Measurements from ENCODE around the gene ZBTB43. TPM values are rescaled to one million over a fixed set of nuclear protein-coding genes. Genes with fewer than 3 reads are reported as not detected.

ZBTB43 gene
- total RNA-seq, 1 donor from 2014 or later: 21.9 TPM

DNA sequence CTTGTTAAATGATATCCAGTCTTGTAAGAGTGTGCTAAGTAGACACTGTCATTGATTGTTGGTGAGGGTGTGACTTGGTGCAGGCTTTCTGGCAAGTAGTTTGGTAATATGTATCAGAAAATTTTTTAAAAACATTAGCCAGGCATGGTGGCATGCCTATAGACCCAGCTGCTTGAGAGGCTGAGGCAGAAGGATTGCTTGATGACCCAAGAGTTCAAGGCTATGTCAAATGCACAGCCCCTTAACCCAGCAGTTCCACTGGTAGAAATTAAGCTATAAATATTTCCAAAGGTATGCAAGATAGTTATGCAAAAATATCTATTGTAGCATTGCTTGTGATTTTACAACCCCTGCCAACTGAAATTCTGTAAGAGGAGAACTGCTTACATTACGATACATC, 24.2 kb downstream of the ZBTB43 start:
- peaks cover 7% of the 10 kb centered on the region for H3K36me3 ChIP-seq (ENCODE audit: control insufficient read depth, insufficient read depth, low read length)
- no peak for FAIRE-seq

DNA sequence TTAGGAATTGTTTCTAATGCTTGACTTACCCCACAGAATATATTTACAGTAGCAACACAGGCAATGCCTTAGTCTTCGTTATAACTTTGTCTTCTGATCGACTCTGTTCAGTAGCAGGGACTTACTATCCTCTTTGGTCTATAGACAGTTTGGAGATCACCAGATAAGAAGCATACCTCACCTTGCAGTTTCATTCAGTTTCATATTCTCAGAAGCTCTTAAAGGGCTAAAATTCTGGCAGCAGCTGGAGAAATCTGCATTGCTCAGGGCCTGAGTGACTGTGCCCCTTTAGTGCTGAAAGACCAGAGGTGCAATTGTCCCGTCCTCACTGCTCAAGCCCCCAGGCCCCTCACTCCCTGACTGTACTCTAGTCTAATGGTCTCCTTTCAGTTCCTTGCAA, 26.0 kb downstream of the ZBTB43 start:
- TF ChIP-seq, protein P1, sequence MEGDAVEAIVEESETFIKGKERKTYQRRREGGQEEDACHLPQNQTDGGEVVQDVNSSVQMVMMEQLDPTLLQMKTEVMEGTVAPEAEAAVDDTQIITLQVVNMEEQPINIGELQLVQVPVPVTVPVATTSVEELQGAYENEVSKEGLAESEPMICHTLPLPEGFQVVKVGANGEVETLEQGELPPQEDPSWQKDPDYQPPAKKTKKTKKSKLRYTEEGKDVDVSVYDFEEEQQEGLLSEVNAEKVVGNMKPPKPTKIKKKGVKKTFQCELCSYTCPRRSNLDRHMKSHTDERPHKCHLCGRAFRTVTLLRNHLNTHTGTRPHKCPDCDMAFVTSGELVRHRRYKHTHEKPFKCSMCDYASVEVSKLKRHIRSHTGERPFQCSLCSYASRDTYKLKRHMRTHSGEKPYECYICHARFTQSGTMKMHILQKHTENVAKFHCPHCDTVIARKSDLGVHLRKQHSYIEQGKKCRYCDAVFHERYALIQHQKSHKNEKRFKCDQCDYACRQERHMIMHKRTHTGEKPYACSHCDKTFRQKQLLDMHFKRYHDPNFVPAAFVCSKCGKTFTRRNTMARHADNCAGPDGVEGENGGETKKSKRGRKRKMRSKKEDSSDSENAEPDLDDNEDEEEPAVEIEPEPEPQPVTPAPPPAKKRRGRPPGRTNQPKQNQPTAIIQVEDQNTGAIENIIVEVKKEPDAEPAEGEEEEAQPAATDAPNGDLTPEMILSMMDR (IDR thresholded peaks at IDR 0.05; ENCODE audit: insufficient read depth, low read length, severe bottlenecking): no peak
- peaks cover 7% of the 10 kb centered on the region for H3K36me3 ChIP-seq (ENCODE audit: control insufficient read depth, insufficient read depth, low read length)
- H3K27me3 ChIP-seq (ENCODE audit: control insufficient read depth, insufficient read depth, low read length): no peaks in the 10 kb centered on the region
- H3K4me3 ChIP-seq (ENCODE audit: low read depth, low read length): no peak overlapping the region
- FAIRE-seq (no peak), DNase-seq (ENCODE audit: low read depth) (no peak)

More for the DNA sequence above, 24.2 kb downstream of the ZBTB43 start:
- H3K27me3 ChIP-seq (ENCODE audit: control insufficient read depth, insufficient read depth, low read length): no peaks in the 10 kb centered on the region
- TF ChIP-seq, protein P1 (IDR thresholded peaks at IDR 0.05; ENCODE audit: insufficient read depth, low read length, severe bottlenecking): no peak
- DNase-seq (ENCODE audit: low read depth): no peak
- H3K4me3 ChIP-seq (ENCODE audit: low read depth, low read length): no peak overlapping the region

DNA sequence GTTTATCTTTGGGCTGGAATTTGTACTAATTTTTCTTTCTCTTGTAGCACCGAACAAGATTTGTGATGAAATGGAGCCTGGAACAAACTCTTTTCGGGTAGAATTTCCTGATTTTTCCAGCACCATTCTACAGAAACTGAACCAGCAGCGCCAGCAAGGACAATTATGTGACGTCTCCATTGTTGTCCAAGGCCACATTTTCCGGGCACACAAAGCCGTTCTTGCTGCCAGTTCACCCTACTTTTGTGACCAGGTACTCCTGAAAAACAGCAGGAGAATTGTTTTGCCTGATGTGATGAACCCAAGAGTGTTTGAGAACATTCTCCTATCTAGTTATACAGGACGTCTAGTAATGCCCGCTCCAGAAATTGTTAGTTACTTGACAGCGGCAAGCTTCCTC, 27.6 kb downstream of the ZBTB43 start:
- Histone ChIP-seq H3K27me3 (ENCODE audit: control insufficient read depth, insufficient read depth, low read length) (no peaks in the 10 kb centered on the region), H3K36me3 (ENCODE audit: control insufficient read depth, insufficient read depth, low read length) (peaks cover 7% of the 10 kb centered on the region), H3K4me3 (ENCODE audit: low read depth, low read length) (no peak overlapping the region)
- FAIRE-seq: no peak
- TF ChIP-seq, protein P1 (IDR thresholded peaks at IDR 0.05; ENCODE audit: insufficient read depth, low read length, severe bottlenecking): no peak
- DNase-seq (ENCODE audit: low read depth): no peak

DNA sequence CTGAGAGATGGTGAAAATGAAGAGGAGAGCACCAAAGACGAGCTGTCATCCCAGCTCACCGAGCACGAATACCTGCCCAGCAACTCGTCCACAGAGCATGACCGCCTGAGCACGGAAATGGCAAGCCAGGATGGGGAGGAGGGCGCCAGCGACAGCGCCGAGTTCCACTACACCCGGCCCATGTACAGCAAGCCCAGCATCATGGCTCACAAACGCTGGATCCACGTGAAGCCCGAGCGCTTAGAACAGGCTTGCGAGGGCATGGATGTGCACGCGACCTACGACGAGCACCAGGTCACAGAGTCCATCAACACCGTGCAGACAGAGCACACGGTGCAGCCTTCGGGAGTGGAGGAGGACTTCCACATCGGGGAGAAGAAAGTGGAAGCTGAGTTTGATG, 28.2 kb downstream of the ZBTB43 start:
- TF ChIP-seq, protein P1 (IDR thresholded peaks at IDR 0.05; ENCODE audit: insufficient read depth, low read length, severe bottlenecking): no peak
- DNase-seq (ENCODE audit: low read depth) (no peak), FAIRE-seq (no peak)
- H3K4me3 ChIP-seq (ENCODE audit: low read depth, low read length): no peak overlapping the region
- no peaks in the 10 kb centered on the region for H3K27me3 ChIP-seq (ENCODE audit: control insufficient read depth, insufficient read depth, low read length)
- peaks cover 7% of the 10 kb centered on the region for H3K36me3 ChIP-seq (ENCODE audit: control insufficient read depth, insufficient read depth, low read length)

DNA sequence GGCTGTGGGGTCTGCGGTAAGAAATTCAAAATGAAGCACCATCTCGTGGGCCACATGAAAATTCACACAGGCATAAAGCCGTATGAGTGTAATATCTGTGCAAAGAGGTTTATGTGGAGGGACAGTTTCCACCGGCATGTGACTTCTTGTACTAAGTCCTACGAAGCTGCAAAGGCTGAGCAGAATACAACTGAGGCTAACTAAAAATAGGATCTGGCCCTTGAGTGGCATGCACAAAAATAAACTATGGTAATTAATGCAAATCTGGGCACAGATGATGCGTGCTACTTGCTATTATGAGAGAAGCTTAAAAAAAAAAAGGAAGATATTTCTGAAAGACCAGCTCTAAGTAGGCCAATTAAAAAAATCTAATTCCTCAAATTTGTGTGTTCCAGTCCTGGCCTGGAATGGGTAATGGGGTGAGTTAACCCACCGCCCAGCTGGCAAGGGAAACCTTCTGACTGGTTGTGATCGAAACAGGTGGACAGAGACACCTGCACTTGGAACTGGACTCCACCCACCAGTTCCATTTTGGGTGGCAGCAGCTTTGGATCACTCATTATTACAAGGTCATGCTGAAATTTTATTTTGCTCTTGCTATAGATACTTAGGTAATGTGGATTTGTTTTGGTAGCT, 29.0 kb downstream of the ZBTB43 start:
- TF ChIP-seq, protein P1 (IDR thresholded peaks at IDR 0.05; ENCODE audit: insufficient read depth, low read length, severe bottlenecking): no peak
- no peaks in the 10 kb centered on the region for H3K27me3 ChIP-seq (ENCODE audit: control insufficient read depth, insufficient read depth, low read length)
- H3K36me3 ChIP-seq (ENCODE audit: control insufficient read depth, insufficient read depth, low read length): peaks cover 8% of the 10 kb centered on the region
- no peak for FAIRE-seq
- DNase-seq (ENCODE audit: low read depth): no peak
- no peak overlapping the region for H3K4me3 ChIP-seq (ENCODE audit: low read depth, low read length)

DNA sequence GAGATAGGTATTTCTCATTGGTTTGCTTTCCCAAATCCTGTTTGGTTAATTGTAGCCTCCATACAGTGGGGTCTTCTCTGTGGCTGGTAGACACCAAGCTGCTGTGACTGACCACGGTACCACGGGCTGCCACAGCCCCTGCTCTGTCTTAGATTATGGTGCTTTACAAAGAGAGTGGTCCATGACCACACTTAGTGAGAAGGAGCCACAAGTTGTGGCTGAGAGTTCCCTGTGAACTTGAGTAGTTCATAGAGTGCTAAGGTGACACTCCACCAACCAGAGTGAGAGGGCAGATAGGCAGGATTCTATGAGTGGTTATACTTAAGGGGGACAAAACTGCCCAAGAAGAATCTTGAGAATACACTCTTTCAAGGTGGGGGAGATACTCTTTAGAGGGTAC, 29.8 kb downstream of the ZBTB43 start:
- H3K4me3 ChIP-seq (ENCODE audit: low read depth, low read length): no peak overlapping the region
- TF ChIP-seq, protein P1 (IDR thresholded peaks at IDR 0.05; ENCODE audit: insufficient read depth, low read length, severe bottlenecking): no peak
- DNase-seq (ENCODE audit: low read depth) (no peak), FAIRE-seq (no peak)
- H3K36me3 ChIP-seq (ENCODE audit: control insufficient read depth, insufficient read depth, low read length): peaks cover 8% of the 10 kb centered on the region
- H3K27me3 ChIP-seq (ENCODE audit: control insufficient read depth, insufficient read depth, low read length): no peaks in the 10 kb centered on the region
